Fibroblast of lung (primary cell): ENCODE results near the gene TRAF3.

Experiments
- CTCF ChIP-seq, 2 donors: IDR thresholded peaks in 1 of 2; conservative IDR thresholded peaks in 1 of 2; 1 replicate in 1 of 2; 2 replicates in 1 of 2; pipeline ENCODE4 v1.5.1; 2011 to 2012; ENCODE audit warnings: low read length in 2 of 2, control low read depth in 1 of 2, inconsistent platforms in 1 of 2, low read depth in 1 of 2, mild to moderate bottlenecking in 1 of 2
- EZH2 ChIP-seq: IDR thresholded peaks from 2 replicates; pipeline ENCODE4 v1.5.1; 2012; ENCODE audit warnings: low read length, control low read depth, mild to moderate bottlenecking; ENCODE audit errors: missing control alignments

- TF ChIP-seq CTCF (conservative IDR thresholded peaks at IDR 0.05 in 1 of 2, IDR thresholded peaks at IDR 0.05 in 1 of 2; ENCODE audit: low read depth in 1 of 2, low read length in 2 of 2), result no peak
- TF ChIP-seq EZH2, result no peak
Measured at GRCh38 chr14:102738373-102739189, 38.7 kb upstream of the TRAF3 start.
